ENCODE data around the gene ICE1. TPM values are rescaled to one million over a fixed set of nuclear protein-coding genes. Genes with fewer than 3 reads are reported as not detected.
"Not testable (repeated sequence)": the region's sequence is repeated elsewhere in the genome, so short reads cannot be mapped to it uniquely, and the experiment has no call there.

The ICE1 gene
- total and polyA plus RNA-seq, 3 donors from 2014 or later, result 13.8 to 35.6 (median 34.5) TPM

DNA sequence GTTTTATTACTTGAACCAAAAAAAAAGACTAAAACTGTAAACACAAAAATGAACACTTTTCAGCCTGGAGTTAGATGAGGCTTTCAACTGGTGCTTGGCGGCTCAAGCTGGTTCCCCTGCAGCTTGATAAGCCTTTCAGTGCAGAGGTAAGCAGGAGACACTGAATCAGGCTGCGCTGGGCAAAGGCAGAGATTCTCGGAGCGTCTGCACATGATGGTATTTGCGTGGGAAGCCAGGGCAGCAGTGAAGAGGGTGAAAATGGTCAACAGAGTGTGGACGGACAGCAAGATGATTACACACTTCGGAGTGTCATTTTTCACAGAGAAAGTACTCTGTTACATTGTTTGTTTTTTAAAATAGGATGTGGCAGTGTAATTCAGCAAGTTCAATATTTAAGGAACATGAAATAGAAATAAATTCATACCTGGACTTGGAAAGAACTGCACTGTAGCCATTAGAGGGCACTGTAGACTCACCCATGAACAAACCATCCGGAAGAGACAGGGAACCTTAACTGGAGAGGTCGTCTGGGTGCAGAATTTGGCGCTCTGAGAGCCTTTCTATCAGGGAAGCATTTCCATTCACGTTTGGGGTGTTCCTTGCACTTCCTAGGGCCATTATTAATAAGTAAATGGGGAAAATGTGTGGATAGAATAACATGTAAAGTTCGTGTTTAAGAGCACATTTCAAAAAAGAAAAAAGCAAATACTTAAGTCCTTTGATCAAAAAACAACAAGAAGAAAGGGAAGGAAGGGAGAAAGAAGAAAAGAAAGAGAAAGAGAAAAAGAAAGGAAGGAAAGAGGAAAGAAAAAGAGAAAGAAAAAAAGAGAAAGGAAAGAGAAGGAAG, 69.8 kb downstream of the ICE1 start:
- Histone ChIP-seq H3K27me3 (no peaks in the 10 kb centered on the region), H3K27ac (no peak overlapping the region), H3K4me3 (no peak overlapping the region), H3K9me3 (no peaks in the 10 kb centered on the region), H3K4me1 (peaks cover 17% of the 10 kb centered on the region), H3K36me3 (ENCODE audit: low read depth, missing control alignments) (no peaks in the 10 kb centered on the region)
- no peak for DNase-seq
- intact Hi-C loops (cut with DNase I; ENCODE audit: low total_unique reads), result no loop called here
- 8 to 14% methylated on average over 12 of the region's 12 CpGs for WGBS, 2 donors
- TF ChIP-seq, protein P1, sequence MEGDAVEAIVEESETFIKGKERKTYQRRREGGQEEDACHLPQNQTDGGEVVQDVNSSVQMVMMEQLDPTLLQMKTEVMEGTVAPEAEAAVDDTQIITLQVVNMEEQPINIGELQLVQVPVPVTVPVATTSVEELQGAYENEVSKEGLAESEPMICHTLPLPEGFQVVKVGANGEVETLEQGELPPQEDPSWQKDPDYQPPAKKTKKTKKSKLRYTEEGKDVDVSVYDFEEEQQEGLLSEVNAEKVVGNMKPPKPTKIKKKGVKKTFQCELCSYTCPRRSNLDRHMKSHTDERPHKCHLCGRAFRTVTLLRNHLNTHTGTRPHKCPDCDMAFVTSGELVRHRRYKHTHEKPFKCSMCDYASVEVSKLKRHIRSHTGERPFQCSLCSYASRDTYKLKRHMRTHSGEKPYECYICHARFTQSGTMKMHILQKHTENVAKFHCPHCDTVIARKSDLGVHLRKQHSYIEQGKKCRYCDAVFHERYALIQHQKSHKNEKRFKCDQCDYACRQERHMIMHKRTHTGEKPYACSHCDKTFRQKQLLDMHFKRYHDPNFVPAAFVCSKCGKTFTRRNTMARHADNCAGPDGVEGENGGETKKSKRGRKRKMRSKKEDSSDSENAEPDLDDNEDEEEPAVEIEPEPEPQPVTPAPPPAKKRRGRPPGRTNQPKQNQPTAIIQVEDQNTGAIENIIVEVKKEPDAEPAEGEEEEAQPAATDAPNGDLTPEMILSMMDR (IDR thresholded peaks at IDR 0.05), result peak; percentile 32 to 62 (median 39)
- TF ChIP-seq POLR2A (IDR thresholded peaks at IDR 0.05), result no peak

DNA sequence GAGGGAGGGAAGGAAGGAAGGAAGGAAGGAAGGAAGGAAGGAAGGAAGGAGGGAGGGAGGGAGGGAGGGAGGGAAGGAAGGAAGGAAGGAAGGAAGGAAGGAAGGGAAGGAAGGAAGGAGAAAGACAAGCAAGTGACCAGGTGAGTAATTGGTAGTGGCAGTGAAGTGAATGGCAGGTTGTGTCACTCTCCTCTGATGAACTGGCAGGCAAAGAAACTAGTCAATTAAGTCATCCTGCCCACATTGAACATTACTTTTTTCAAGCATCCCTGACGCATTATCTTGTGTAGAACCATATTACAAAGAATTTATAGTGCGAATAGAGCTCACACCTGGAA, 70.4 kb downstream of the ICE1 start:
- WGBS, 2 donors, result 48 to 63% methylated on average over 2 of the region's 2 CpGs
- DNase-seq; H3K36me3 ChIP-seq (ENCODE audit: low read depth, missing control alignments); H3K27ac ChIP-seq; intact Hi-C loops (cut with DNase I; ENCODE audit: low total_unique reads); H3K27me3 ChIP-seq; H3K4me3 ChIP-seq; H3K9me3 ChIP-seq: not testable (repeated sequence)
- H3K4me1 ChIP-seq, result peaks cover 21% of the 10 kb centered on the region

DNA sequence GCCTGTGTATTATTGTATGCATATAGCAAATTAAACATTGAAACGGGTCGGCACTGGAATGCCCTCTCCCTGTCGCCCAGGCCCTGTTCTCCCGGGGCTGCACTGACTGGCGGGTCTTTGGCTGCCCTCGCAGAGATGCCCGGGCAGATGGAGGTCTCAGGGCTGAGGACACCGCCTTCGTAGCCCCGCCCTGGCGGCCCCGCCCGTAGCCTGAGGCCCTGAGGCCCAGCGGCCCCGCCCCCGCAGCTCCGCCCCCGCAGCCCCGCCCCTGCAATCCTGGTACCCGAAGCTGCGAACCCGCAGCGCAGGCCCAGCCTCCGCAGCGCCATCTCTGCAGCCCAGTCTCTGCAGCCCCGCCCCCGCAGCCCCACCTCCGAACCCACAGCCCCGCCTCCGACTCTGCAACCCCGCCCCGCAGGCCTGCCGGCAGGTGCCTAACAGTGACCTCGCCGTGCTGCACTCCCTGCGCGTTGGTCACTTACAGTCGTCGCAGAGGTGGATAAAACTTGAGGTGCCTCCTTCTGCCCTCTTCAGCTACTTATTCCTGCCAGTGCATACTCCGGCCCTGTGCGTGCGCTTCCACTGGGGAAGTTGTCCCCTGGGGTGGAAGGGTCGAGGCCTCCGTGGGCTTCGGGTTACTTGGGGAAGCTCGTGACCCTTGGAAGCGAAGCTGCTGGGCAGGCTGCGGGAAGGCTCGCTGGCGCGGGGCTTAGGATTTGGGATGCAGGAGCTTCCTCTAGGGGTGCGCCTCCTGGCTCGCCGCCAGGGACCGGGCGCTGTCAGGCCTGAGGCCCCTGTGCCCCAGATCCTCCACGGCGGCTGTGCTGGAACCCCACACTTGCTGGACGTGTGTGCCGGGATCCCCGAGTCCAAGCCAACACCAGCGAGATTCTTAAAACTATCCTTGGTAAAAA, 72.3 kb downstream of the ICE1 start:
- H3K27me3 ChIP-seq, result no peaks in the 10 kb centered on the region
- no peaks in the 10 kb centered on the region for H3K36me3 ChIP-seq (ENCODE audit: low read depth, missing control alignments)
- peak; percentile 89 for DNase-seq
- intact Hi-C loops (cut with DNase I; ENCODE audit: low total_unique reads), result no loop called here
- no peaks in the 10 kb centered on the region for H3K9me3 ChIP-seq
- H3K4me3 ChIP-seq, result peak overlapping the region in 1 of 2 donors; percentile 0
- H3K4me1 ChIP-seq, result peaks cover 21% of the 10 kb centered on the region
- H3K27ac ChIP-seq, result no peak overlapping the region
- TF ChIP-seq, protein P1 (IDR thresholded peaks at IDR 0.05), result no peak
- no peak for TF ChIP-seq POLR2A (IDR thresholded peaks at IDR 0.05)
- 17% methylated on average over 15 to 48 of the region's 62 CpGs for WGBS, 2 donors

DNA sequence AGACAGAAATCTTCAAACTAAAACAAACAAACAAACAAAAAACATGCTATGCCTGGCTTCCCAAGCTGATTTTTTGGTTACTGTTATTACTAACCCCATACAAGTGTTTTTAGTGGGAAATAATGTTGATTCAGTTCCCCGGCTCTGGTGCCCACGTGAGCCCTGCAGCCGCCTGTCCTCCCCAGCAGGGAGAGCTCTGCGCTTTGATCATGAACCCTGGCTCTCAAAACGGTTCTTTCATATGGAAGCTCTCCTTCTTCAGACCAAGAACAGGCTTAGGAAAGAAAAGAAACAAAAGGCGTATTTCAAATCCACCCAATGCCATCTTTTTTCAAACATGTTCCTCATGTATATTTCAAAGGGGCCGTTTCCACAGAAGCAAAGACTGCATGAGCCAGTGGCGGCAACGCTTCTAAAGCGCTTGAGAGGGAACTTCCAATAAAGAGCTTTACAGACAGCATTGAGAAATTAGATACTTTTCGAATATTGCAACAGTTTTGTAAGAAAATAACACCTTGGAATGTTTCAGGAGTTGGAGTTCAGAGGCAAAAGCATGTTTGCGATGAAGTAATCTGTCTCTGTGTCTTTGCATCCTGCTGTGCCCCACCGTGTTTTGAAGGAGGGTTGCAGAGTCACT, 74.8 kb downstream of the ICE1 start:
- 15 to 17% methylated on average over 13 of the region's 13 CpGs for WGBS, 2 donors
- intact Hi-C loops (cut with DNase I; ENCODE audit: low total_unique reads), result no loop called here

More for the DNA sequence above, 74.8 kb downstream of the ICE1 start:
- TF ChIP-seq, protein P1 (IDR thresholded peaks at IDR 0.05), result peak; percentile 52 to 54 (median 53)
- no peak for TF ChIP-seq POLR2A (IDR thresholded peaks at IDR 0.05)
- Histone ChIP-seq H3K36me3 (ENCODE audit: low read depth, missing control alignments) (no peaks in the 10 kb centered on the region), H3K4me1 (peaks cover 16% of the 10 kb centered on the region), H3K27me3 (no peaks in the 10 kb centered on the region), H3K9me3 (no peaks in the 10 kb centered on the region), H3K4me3 (no peak overlapping the region), H3K27ac (no peak overlapping the region)
- DNase-seq, result peak; percentile 82

Data from testis (tissue), 3 donors.